NCI-H748 (cell line): ENCODE data around the gene NUB1.

Experiments
- DNase-seq: peaks from one replicate; lab custom pipeline; 2025; ENCODE audit not compliant: unreplicated experiment; lab: John Stamatoyannopoulos, UW

NUB1 gene

DNA sequence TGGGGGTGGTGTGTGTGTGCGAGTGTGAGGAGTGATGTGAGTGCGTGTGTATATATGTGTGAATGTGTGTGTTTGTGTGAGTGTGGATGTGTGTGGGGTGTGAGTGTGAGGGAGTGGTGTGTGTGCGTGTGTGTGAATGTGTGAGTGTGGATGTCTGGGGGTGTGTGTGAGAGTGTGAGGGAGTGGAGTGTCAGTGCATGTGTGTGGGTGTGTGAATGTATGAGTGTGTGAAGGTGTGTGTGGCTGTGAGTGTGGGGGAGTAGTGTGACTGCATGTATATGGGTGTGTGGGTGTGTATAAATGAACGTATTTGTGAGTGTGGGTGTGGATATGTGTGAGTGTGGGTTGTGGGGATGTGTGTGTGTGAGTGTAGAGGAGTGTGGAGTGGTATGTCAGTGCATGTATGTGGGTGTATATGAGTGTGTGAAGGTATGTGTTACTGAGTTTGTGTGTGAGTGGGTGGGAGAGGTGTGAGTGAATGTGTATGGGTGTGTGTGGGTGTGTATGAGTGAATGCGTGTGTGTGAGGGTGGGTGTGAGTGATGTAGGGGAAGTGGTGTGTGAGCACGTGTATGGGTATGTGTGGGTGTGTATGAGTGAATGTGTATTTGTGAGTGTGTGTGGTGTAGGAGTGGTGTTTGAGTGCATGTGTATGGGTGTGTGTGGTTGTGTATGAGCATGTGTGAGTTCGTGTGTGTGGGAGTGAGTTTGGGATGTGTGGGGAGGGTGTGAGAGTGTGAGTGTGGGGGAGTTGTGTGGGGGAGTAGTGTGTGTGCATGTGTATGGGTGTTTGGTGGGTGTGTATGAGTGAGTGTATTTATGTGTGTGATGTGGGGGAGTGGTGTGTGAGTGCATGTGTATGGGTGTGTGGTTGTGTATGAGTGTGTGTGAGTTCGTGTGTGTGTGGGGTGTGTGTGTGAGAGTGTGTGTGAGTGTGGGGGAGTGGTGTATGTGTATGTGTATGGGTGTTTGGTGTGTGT is 28.5 kb upstream of the NUB1 start:
- no peak for DNase-seq

DNA sequence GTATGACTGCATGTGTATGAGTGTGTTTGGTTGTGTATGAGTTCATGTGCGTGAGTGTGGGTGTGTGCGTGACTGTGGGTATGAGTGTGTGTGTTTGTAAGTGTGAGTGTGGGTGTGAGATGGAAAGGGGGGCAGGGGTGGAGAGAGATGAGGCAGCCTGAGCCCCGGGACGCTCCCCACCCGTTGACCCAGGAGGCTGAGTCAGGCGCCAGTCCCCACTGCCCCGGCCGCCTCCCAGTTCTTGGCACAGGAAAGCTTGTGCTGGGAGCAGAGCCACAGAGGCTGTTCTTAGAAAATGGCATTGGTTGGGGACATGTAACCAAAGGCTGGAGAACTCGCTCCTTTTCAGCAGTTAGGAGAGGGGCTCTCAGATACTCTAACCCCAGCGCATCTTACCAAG is 27.8 kb upstream of the NUB1 start:
- DNase-seq = no peak

DNA sequence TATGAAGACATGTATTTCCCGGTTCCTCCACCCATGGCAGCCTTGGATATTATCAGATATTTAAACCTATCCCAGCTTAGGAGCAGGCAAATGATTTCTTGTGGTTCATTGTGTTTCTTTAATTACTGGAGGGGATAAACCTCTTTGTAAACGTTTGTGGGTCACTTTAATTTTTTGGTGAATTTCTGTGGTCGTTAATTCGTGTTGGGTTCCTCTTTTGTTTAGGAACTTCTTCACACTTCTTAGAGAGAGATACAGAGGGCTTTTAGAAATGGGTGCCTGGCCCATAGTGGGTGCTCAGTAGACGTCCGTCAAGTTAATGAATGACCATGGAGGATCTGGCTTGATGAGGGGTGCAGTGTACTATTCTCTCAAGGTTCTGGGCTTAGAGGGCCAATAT is 27.2 kb upstream of the NUB1 start:
- DNase-seq = no peak

DNA sequence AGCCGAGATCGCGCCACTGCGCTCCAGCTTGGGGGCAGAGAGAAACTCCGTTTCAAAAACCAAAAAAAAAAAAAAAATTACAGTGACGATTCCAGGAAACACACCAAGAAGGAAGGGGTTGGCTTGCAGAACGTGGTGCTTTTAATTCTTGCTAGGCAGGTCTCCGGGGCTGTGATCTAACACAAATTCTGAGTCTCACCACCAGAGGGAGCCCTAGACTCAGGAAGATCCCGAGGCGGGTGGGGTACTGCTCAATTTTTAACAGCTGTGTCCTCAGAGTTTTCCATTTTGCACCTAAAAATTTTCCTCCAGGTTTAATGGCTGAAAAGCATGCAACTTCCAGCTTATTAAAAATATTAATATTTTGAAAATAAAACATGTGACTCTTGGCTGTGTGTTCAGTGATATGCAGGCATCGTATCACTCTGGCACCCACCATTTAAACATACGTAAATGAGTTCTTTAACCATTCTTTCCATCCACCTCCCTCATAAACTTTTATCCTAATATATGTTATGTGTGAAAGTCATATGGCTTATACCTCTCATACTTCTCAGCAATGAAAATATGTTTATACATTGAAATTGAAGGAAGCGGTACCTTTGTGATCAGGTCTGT is 26.5 kb upstream of the NUB1 start:
- peak; percentile 64 for DNase-seq

DNA sequence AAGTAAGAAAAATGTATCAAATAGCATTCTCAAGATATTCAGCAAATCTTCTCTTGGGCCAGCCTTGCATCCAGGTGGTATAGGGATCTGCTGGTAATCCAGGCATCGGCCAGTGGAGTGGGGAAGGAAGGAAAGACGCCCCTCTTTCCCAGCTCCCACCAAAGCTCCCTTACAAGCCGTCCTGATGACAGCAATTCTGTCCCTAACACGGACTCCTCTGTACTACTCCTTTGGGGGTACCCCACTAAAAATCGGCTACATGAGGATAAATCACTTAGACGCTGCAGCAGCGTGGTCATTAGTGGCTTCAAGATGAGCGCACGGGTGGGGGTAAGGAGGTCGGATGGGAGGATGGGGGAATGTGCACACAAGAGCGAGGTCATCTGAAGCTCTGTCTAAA is 24.7 kb upstream of the NUB1 start:
- DNase-seq = no peak

DNA sequence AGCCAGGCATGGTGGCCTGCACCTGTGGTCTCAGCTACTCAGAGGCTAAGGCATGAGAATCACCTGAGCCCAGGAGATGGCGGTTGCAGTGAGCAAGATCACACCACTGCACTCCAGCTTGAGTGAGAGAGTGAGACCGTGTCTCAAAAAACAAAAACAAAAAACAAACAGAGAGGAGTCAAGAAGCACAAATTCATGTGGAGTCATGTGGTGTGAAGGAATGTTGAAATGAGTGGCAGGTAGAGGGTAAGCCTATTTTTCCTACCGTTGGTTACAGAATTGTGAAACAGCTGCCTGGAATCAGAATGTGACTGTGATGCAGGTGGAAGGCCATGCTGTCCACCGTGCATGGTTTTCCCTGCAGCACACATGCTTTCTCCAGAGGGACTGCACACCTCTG is 23.7 kb upstream of the NUB1 start:
- no peak for DNase-seq

DNA sequence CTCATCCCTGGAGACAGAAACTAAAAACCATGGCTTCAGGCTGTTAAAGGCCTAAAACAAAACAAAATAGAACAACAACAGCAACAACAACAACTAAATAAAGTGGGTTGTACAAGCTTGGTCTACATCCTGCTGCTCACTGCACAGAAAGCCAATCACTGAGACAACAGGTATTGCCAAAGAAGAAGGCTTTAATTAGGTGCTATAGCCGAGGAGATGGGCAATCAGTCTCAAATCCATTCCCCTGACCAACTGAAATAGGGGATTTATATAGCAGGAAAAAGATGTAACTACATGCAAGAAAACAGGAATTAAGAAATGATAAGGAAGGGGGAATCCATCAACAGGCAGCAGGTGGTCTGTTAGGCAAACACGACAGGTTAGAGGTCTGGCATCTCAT is 22.4 kb upstream of the NUB1 start:
- DNase-seq = no peak

DNA sequence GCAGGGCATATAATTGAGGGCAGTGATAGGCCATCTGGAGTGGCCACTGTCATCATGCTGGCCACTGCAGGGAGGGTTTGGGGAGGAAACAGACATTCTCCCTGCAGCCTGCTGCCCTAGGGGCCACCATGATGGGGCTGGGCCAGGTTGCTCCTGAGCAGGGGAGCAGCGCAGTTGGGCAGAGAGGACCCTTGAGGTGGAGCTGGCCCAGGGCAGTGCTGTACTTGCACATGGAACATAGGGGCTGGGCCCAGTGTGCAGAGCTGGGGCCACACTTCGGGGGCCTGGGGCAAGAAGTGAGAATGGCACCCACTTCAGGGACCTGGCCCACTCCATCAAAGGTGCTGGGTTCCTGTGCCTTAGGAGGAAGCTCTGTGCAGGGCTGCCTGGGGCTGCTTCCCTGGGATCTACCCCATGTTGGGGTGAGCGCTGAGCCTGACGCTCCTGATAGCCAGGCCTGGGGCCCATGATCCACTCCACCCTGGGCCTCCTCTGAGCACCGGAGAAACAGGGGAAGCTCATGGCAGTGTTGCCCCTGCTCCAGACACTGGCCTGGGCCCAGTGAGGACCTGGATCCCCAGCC is 21.3 kb upstream of the NUB1 start:
- no peak for DNase-seq

DNA sequence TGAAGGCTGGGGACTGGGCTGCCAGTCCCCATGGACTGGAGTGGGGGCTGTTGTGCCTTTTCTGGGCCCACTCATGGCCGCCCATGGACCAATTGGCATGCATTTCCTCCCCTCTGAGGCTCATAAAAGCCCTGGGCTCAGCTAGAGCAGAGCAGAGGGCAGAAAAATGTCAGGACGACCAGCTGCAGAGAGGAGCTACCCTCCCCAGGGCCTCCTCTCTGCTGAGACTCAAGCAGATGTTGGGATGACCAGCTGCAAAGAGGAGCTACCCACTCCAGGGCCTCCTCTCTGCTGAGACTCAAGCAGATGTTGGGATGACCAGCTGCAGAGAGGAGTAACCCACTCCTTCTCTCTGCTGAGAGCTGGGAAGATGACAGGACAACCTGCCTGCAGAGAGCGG is 20.3 kb upstream of the NUB1 start:
- DNase-seq = no peak

DNA sequence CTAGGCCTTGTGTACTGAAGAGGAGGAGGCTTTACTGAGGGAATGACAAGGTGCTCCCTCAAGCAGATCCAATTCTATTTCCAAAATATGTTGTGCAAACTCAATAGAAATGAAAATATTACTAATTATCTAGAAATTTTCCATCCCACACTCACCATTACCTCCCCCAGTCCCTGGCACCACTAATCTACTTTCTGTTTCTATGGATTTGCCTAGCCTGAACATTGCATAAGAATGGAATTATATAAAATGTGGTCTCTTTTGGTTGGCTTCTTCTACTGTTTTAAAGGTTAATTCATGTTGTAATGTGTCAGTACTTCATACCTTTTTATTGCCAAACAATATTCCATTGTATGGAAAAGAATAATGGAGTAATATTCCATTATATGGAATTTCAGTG is 18.7 kb upstream of the NUB1 start:
- DNase-seq = no peak

DNA sequence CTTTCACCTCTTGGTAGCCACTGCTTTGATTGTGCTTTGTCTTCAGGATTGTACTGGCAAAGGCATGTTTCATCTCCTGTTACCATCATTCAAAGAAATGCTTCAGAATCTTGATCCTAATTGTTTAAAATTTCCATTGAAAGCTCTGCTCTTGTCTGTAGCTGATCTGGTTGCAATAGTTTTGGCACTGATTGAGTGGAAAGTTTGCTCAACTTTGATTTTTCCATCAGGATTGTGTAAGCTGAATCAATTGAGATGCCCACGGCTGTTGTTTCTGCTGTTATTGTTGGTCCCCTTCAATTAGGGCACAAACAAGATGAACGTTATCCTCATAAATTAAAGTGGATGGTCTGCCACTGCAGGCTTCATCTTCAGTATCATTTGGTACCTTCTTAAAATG is 14.6 kb upstream of the NUB1 start:
- DNase-seq = no peak

DNA sequence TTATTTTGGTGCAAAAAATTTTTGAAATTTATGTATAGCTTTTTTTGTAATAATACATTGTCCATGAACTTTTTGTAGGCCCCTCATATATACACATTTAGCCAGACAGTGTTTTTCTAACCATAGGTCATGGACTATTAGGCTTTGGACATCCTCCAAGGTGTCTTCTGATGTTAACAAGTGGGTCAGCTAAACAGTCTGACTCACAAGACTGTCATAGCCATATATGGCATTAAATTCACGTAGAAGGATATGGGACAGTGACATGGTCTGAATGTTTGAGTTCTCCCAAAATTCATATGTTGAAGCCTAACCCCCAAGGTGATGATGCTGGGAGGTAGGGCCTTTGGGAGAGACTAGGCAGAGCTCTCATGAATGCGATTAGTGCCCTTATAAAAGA is 14.0 kb upstream of the NUB1 start:
- no peak for DNase-seq

DNA sequence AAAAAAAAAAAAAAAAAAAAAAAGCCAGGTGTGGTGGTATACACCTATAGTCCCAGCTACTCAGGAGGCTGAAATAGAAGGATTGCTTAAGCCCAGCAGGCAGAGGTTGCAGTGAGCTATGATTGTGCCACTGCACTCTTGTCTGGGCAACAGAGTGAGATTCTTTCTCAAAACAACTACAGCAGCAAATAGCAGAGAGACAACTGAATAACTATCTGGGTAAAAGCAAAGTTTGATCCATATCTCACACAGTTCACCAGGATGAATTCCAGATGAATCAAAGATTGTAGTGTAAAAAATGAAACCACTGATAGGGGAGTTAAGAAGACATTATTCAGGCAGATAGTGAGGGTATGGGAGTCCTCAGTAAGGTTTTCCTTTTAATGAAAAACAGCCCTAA is 11.4 kb upstream of the NUB1 start:
- DNase-seq = no peak

DNA sequence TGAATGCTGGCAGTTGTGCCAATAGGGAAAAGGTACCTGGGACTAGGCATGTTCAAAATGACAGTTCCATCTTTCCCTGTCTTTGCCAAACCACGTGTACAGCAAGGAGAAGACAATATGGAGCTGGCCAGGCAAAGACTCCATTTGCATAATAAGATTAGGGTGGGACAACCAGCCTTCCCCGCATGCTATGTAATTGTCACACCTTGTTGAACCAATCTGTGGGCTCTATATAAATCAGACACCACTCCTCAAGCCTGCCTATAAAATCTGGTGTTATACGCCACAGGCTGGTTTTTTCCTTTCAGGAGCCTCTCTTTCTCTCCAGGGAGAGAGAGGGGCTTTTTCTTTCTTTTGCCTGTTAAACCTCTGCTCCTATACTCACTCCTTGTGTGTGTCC is 11.0 kb upstream of the NUB1 start:
- no peak for DNase-seq

DNA sequence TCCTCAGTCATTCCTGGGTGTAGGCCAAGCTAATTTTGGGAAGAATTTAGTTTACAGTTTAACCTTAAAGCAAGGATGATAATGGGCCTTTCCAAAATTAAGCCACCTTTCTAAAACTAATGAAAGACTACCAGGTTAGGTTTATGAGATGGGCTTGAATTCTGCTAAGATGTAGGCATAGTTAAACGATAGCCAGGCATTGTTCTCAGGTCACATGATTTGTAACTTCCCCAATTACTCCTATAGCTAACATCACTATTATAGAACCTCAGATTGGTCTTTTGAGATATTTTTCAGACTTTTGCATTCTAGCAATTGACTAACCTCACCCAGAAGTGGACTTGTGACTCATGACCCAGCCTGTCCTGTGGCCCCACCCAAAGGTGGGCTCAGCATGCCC is 7.0 kb upstream of the NUB1 start:
- no peak for DNase-seq

DNA sequence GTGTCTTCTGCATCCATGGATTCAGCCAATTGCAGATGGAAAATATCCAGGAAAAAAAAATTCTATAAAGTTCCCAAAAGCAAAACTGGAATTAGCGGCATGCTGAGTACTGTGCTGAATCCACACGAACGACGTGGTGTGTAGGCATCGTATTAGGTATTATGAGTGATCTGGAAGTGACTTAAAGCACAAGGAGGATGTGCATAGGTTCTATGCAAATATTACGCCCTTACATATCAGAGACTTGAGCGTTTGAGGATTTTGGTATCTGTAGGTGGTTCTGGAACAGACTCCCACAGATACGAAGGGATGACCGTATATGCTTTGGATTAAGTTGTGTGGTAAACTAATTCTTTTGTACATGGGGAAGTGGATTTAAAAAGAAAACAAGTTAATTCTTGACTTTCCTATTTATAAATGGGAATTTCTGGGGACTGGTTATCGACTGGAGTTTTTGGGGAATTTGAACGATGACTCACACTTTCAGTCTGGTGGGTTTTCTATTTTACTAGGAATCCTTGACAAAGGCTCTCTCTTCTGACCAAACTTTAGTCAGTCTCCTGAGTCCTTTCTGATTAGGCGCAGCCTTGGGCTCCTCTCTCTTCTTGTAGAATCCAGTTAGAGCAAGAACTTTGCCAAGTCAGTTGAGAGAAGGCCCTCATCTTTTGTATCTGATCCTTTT is 5.4 kb upstream of the NUB1 start:
- DNase-seq = no peak

DNA sequence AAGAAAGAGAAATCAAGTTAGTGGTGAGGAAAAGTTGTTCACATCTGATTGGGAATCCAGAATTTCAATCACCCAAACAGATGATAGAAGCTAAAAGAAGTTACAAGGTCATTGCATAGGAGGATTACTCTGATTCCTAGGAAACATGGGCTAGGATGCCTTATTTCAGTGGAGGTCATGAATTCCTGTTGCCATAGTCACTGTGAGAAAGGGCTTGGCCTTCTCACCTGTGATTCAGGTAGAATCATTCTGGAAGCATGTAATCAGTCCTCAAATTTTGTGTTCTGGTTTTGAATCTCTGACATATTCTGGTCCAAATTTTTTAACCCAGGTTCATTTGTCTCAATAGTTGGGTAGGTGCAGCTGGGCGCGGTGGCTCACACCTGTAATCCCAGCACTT is 4.3 kb upstream of the NUB1 start:
- no peak for DNase-seq

DNA sequence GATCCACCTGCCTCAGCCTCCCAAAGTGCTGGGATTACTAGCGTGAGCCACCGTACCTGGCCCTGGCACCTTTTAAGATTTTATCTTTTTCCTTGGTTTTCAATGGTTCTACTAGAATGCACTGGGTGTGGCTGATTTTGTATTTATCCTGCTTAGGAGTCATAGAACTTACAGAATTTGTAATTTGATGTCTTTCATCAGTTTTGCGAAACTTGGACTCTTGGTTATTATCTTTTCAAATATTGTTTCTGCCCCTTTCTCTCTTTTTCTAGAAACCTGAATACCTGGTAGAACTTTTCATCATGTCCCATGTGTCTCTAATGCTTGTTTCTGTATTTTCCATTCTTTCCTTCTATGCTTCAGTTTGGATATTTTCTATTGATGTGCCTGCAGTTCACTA is 2.8 kb upstream of the NUB1 start:
- DNase-seq = no peak

DNA sequence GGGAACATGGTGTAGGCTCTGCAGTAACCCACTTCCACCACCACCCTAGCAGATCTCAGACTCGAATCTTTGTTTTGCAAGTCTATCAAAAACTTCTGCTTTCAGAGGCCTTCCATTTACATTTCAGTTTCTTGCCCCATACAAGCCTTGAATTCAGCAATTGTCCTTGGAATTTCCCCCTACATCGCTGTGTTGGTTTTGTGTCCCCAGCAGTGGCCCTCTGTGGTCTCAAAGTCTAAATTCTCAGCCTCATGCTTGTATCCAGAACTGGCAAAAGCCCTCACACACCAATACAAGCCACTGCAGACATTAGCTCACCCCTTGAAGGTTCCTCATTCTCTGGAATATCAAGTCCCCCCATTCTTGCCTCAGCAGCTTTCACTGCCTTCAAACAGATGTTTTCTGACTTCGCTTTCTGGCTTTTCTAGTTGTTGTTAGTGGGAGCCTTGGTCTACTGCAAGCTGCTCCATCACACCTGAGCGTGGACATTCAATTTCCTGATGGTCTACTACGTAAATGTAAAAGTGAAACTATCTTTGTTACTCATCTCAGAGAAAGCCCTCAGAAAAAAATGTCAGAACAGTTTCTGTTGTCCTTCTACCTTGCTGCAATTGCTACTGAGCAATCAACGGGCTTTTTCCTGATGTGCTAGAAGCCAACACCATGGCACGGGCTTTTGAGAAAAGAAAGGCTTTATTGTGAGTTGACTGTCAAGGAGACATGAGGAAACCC is 1.8 kb upstream of the NUB1 start:
- no peak for DNase-seq

DNA sequence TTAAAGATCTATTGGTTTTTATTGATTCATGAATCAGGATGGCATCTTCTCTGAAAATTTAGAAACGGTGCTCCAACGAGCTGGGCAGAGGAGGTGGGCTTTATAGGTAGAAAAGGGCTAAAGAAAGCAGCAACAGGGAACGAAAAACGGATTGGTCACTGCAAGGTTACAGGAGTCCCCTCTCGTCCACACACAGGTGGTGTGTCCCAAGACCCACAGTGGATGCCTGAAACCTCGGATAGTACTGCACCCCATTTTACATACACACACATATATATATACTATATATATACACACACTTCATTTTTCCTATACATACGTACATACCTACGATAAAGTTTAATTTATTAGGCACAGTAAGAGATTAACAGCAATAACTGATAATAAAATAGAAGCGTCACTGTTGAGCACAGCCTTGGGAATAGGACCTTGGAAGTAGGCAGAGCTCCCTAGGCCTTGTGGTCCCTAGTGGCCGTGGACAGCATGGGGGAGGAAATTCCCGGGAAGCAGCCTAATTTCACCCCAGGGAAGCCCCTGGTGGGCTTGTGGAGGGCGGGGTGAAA is 737 bp upstream of the NUB1 start:
- DNase-seq = peak; percentile 39
